AG08396 (cell line): ENCODE measurements around the gene PPP1R27.

ENCODE experiments used
- DNase-seq: peaks from one replicate; pipeline ENCODE4 v3.0.0; 2012; ENCODE audit warnings: low spot score, mixed read lengths

PPP1R27 gene

GRCh38 chr17:81821147-81821546 is 13.7 kb downstream of the PPP1R27 start:
- no peak for DNase-seq

- DNase-seq = no peak
Observed at GRCh38 chr17:81819708-81820107, 15.1 kb downstream of the PPP1R27 start.

- no peak for DNase-seq
Observed at GRCh38 chr17:81817758-81818147, 17.1 kb downstream of the PPP1R27 start.

GRCh38 chr17:81815646-81815986 is 19.2 kb downstream of the PPP1R27 start:
- no peak for DNase-seq

- DNase-seq = no peak
Observed at GRCh38 chr17:81814748-81815645, 19.9 kb downstream of the PPP1R27 start.

- no peak for DNase-seq
Observed at GRCh38 chr17:81813861-81814683, 20.8 kb downstream of the PPP1R27 start.

- no peak for DNase-seq
Observed at GRCh38 chr17:81813371-81813684, 21.5 kb downstream of the PPP1R27 start.

GRCh38 chr17:81812571-81813370 is 22.1 kb downstream of the PPP1R27 start:
- no peak for DNase-seq

- no peak for DNase-seq
Observed at GRCh38 chr17:81811705-81812570, 22.9 kb downstream of the PPP1R27 start.

GRCh38 chr17:81810892-81811704 is 23.8 kb downstream of the PPP1R27 start:
- DNase-seq = no peak

- DNase-seq = no peak
Observed at GRCh38 chr17:81810476-81810875, 24.4 kb downstream of the PPP1R27 start.

GRCh38 chr17:81809556-81809998 is 25.3 kb downstream of the PPP1R27 start:
- DNase-seq = no peak

GRCh38 chr17:81808778-81809555 is 25.9 kb downstream of the PPP1R27 start:
- no peak for DNase-seq

- DNase-seq = no peak
Observed at GRCh38 chr17:81807839-81808238, 27.0 kb downstream of the PPP1R27 start.

- DNase-seq = no peak
Observed at GRCh38 chr17:81807210-81807719, 27.6 kb downstream of the PPP1R27 start.

- no peak for DNase-seq
Observed at GRCh38 chr17:81806461-81807209, 28.2 kb downstream of the PPP1R27 start.

- DNase-seq = no peak
Observed at GRCh38 chr17:81805707-81806460, 29.0 kb downstream of the PPP1R27 start.
